GM21526 (cell line): ENCODE measurements around the gene SLBP.
"Not testable (repeated sequence)": the region's sequence is repeated elsewhere in the genome, so short reads cannot be mapped to it uniquely, and the experiment has no call there.

Experiments used
- ATAC-seq: cut with Tn5 transposase; IDR thresholded peaks from one replicate; pipeline ENCODE4 v1.9.1; 2021; ENCODE audit warnings: moderate library complexity; ENCODE audit not compliant: unreplicated experiment, low FRiP score

The SLBP gene

GRCh38 chr4:1683261-1683735 lies 28.8 kb downstream of the SLBP start:
- no peak for ATAC-seq

- ATAC-seq: no peak
Measured at GRCh38 chr4:1682860-1683259, 29.3 kb downstream of the SLBP start.

DNA sequence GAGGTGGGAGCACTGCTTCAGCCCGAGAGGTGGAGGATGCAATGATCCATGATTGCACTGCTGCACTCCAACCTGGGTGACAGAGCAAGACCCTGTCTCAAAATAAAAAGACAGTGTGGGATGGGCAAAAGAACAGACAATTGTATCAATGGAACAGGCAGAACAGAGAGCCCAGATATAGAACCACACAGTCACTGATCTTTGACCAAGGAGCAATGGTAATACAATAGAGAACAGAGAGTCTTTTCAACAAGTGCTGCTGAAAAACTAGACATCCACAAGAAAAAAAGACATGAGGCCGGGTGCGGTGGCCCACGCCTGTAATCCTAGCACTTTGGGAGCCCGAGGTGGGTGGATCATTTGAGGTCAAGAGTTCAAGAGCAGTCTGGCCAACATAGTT lies 33.9 kb downstream of the SLBP start:
- ATAC-seq: no peak

- ATAC-seq: no peak
Measured at GRCh38 chr4:1676605-1677525, 35.3 kb downstream of the SLBP start.

- no peak for ATAC-seq
Measured at GRCh38 chr4:1675802-1676137, 36.3 kb downstream of the SLBP start.

DNA sequence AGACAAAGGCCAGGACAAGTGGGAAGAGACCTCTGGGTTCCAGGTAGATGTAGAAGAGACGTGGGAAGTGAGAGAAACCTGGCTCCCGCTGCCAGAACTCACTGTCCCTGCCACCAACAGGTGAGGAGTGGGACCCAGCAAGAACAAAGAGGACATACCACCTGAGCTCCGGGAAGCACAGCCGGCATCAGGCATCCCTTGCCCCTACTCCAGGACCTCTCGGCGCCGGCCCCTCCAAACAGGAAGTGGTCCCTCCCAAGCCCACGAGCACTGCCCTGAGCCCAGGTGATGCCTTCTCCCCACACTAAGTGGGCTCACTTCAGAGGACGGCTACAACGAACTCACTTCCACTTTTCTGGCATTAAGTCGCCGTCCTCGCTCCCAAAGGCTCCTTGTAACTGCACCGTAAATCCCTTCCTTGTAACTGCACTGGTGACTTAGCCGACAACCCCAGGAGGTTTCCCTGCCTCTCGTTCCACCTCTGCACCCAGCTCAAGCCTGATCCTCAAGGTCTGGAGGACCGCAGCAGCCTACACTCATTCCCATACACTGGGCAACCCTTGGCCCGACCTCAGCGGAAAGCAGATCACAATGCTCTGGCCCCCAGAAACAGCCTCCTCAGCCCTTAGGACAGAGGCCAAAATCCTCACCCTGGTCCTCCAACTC lies 36.9 kb downstream of the SLBP start:
- ATAC-seq: no peak

DNA sequence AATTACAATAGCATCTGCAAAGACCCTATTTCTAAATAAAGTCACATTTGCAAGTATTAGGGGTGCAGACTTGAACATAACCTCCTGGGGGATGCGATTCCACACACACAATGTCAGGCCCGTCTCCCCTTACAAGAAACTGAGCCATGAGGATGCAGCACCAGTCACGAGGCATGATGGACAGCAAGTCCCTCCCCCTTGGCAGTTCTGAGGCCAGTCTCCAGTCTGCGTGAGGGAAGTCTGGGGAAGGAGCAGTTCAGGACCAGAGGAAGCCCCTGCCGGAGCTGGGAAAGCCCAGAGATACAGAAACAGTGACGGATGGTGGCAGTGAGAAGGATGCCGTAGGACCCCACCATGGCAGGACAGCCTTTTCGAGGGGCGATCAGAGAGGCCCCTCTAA lies 37.4 kb downstream of the SLBP start:
- ATAC-seq: no peak

DNA sequence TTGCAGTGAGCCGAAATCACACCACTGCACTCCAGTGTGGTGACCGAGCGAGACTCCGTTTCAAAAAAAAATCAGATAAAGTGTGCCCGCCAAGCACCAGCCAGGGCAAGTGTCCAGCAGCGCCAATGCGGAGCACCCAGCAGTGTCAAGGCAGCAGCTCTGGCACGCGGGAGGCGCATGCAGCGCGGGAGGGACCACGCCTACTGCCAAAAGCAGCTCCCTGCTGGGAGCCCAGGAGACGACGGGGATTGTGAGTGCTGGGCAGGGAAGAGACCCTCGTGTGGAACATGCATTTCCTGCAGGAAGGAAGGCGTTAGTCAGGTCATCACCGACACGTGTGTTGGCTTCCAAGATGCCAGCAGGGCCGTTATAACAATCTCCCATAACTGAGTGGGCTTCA lies 38.4 kb downstream of the SLBP start:
- ATAC-seq: no peak

DNA sequence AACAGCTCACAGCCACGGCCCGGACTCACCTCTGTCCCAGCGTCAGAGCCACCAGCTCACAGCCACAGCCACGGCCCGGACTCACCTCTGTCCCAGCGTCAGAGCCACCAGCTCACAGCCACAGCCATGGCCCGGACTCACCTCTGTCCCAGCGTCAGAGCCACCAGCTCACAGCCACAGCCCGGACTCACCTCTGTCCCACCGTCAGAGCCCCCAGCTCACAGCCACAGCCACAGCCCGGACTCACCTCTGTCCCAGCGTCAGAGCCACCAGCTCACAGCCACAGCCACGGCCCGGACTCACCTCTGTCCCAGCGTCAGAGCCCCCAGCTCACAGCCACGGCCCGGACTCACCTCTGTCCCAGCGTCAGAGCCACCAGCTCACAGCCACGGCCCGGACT lies 41.1 kb downstream of the SLBP start:
- not testable (repeated sequence) for ATAC-seq

- ATAC-seq: no peak
Measured at GRCh38 chr4:1670279-1670678, 41.8 kb downstream of the SLBP start.

- no peak for ATAC-seq
Measured at GRCh38 chr4:1669850-1670249, 42.3 kb downstream of the SLBP start.

DNA sequence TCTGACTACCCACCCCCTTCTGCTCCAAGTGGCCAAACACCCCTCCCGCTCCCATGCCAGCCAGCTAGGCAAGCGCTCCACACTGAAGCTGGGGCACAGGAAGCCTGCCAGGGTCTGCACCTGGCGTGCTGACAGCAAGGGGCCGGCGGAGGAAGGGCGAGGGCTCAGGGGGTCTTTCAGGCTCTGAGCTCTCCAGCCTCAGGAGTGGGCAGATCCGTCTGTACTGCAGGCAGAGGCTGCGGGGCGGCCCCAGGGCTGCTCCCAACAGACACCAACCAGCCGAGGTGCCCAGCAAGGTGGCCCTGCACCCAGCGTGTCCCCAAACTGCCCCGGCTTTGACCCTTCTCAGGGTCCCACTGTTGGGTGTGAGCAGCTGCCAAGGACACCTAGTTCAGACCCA lies 42.8 kb downstream of the SLBP start:
- ATAC-seq: no peak

GRCh38 chr4:1668488-1668840 lies 43.7 kb downstream of the SLBP start:
- ATAC-seq: no peak

DNA sequence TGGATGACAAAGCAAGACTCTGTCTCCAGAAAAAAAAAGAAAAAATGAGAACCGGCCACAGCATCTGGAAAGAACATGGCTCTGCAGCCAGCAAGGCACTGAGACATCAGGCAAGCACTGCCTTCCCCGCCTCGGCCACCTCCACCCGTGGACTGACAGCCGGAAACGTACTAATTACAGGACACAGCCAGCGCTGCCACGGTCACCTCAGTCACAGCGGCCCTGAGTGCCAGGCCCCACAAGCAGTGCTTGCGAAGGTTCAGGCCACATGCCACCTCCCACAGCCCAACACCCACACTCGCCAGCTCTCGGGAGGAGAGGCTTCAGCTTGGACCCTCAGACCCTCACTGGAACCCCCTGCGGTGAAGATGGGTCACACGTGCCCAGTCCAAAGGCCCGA lies 44.8 kb downstream of the SLBP start:
- ATAC-seq: no peak

GRCh38 chr4:1666391-1666790 lies 45.7 kb downstream of the SLBP start:
- ATAC-seq: no peak

DNA sequence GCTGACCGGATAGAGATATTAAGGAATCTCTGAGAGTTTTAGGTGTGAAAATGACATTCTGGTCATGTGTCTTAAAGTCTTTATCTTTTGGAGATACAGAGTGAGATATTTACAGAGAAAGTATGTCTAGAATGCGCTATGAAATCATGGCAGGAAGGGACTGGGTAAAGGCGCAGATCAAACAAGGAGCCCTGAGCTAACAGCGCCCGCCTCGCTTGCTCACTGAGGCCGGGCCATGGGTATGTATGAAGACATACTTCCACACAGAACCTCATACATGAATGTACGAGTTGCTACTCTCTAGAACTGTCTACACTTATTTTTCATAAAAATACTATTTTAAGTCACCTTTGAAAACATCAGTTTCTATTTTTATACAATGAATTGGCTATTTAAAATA lies 48.0 kb downstream of the SLBP start:
- ATAC-seq: no peak

- no peak for ATAC-seq
Measured at GRCh38 chr4:1663549-1663948, 48.6 kb downstream of the SLBP start.

DNA sequence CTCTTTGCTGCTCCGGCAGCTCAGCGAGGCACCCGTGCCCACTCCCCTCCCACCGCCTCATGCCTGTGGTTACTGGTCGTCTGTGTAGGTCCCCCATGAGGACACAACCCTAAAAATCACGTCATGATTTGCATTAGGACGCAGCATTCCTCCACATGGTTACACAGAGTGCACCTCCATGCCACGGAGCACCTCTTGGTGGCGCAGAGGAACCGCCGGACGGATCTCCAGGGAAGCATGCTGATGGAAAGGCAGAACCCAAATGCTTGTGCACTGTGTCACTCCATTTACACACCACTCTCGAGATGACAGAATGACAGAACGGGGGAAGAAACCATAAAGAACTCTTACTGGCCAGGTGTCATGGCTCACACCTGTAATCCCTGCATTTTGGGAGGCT lies 50.4 kb downstream of the SLBP start:
- no peak for ATAC-seq

GRCh38 chr4:1660948-1661677 lies 51.0 kb downstream of the SLBP start:
- no peak for ATAC-seq

DNA sequence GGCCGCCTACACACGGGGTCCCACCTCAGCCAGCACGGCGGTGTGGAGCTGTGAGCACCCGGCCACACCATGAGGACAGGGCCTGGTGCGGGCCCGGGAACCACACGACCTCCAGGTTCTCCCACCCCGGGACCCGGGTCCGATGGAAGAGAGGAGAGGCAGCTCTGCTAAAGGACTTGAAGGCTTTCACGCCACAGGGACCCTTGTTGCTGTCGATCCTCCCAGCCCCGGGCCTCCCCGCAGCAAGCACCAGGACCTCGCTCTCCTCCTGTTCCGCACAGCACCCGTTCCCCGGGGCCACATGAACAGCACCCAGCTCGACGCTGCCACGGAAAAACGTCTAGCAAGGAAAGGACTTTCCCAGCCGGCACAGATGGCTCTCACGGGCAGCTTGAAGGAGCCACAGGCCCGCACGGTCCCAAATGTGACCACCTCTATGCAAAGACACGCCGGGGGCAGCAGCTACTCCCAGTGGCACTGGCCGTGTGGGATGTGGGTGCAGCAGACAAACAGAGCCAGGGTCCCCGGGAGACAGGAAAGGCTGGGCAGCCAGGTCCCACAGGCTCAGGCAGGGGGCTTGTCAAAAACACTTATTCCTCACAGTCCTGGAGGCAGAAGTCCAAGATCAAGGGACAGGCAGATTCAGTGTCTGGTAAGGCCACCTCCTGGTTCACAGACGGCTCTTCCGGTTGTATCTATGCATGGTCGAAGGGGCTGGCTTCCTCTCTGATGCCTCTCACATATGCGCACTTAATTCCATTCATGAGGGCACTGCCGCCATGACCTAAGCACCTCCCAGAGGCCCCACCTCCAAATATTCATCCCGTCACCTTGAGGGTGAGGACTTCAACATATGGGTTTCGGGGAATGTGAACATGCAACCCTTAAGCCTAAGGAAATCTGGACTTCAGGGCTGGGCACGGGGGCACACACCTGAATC lies 52.7 kb downstream of the SLBP start:
- no peak for ATAC-seq
